Ramos (cell line): Measurements from ENCODE around the gene PERP.

ENCODE experiments used
- in situ Hi-C: fragments of 300-500 bp; cut with MboI; formaldehyde crosslinking; loops from one replicate; pipeline ENCODE4 v1.14.3; 2022; ENCODE audit warnings: low sequenced_read_pairs; ENCODE audit not compliant: unreplicated experiment

The PERP gene

DNA sequence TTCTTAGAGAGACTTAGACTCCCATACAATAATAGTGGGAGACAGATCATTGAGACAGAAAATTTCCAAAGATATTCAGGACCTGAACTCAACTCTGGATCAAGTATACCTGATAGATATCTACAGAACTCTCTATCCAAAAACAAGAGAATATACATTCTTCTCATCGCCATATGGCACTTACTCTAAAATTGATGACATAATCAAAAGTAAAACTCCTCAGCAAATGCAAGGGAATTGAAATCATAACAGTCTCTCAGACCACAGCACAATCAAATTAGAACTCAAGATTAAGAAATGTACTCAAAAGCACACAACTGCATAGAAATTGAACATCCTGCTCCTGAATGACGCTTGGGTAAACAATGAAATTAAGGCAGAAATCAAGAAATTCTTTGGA lies 28.7 kb downstream of the PERP start:
- in situ Hi-C loops = no loop called here

DNA sequence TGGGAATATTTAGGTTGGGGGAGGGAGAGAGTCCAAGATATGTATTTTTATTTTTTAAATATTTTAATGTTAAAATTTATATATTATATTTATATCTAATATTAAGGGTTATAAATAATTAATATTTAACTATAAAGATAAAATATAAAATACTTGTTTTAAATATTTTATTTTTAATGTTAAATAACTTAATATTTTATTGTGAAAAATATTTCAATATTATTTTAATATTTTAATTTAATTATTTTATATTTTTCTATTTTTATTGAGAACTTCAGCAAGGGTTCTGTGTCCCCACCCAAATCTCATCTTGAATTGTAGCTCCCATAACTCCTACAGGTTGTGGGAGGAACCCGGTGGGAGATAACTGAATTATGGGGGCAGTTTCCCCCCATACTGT lies 34.0 kb downstream of the PERP start:
- in situ Hi-C loops = no loop called here

DNA sequence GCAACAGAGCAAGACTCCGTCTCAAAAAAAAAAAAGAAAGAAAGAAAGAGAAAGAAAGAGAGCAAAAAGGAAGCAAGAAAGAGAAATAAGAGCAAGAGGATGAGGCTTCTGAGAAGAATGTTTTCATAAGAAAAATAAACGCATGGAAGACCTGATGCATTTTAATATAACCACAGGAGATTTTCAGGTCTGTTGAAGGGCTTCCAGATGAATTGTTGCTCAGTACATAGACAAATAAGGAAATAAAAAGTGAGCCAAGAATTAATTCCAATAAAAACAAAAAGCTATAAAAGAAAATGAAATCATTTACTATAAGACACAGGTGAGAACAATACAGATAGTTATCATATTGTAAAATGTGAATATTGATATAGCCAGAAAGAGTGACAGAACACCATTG lies 43.5 kb downstream of the PERP start:
- in situ Hi-C loops = no loop called here

DNA sequence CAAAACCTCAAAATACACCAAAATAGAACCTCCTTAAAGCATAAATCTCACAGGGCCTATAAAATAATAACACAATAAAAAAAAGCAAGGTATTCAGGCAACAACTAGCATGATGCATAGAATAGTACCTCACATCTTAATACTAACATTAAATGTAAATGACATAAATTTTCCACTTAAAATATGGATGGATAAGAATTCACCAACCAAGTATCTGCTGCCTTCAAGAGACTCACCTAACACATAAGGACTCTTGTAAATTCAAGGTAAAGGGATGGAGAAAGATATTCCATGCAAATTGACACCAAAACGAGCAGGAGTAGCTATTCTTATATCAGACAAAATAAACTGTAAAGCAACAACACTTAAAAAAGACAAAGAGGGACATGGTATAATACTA lies 52.2 kb downstream of the PERP start:
- in situ Hi-C loops = no loop called here

DNA sequence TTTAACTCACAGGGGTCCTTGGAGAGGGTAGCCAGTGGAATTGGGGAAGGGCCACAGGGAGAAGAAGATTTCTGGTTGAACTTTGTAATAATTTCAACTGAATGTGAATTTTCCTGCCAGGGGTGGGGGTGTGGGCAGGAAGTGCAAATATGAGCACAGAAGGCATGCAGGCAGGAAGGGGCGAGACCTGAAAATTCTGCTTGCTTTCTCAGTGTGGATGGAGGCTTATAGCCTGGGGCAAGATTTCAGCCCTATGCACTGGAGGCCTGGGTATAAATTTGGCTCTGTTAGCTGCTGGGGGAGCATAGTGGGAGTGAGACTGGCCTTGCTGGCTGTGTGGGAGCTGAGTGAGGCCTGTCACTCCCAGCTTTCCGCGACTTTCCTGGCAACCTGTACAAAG lies 54.4 kb downstream of the PERP start:
- in situ Hi-C loops = no loop called here

DNA sequence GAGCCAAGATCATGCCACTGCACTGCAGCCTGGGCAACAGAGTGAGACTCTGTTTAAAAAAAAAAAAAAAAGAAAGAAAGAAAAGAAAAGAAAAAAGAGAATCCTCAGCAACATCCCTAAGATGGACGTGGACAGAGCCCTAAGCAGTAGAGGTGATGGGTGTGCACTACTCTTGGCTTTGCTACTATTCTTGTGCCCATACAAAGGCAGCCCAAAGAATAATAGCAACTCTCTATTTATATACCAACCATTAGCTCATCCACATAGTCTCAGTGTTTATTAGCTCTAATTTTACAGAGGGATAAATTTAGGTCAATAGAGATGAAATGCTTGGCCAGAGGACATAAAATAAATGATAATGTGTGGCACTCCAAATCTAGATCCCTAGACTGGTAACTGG lies 62.2 kb downstream of the PERP start:
- in situ Hi-C loops = no loop called here

DNA sequence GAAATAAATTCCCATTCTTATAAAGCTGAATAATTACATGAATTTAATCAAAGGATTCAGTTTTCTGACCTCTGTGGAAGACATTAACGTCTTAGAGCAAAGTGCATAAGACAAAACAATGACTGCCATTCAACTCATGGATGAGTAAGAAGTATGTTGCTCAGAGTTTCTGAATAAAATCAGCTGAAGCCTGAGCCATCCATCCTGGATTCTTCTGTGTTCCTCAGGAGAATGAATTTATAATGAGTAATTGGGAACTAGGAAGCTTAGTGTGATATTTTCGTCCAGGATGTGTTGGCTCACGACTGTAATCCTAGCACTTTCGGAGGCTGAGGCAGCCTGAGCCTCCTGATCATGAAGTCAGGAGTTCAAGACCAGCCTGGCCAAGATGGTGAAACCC lies 62.8 kb downstream of the PERP start:
- in situ Hi-C loops = no loop called here
